ENCODE results near the gene RAB9A.
"Not testable (repeated sequence)": the region's sequence is repeated elsewhere in the genome, so short reads cannot be mapped to it uniquely, and the experiment has no call there.

The RAB9A gene, protein sequence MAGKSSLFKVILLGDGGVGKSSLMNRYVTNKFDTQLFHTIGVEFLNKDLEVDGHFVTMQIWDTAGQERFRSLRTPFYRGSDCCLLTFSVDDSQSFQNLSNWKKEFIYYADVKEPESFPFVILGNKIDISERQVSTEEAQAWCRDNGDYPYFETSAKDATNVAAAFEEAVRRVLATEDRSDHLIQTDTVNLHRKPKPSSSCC

DNA sequence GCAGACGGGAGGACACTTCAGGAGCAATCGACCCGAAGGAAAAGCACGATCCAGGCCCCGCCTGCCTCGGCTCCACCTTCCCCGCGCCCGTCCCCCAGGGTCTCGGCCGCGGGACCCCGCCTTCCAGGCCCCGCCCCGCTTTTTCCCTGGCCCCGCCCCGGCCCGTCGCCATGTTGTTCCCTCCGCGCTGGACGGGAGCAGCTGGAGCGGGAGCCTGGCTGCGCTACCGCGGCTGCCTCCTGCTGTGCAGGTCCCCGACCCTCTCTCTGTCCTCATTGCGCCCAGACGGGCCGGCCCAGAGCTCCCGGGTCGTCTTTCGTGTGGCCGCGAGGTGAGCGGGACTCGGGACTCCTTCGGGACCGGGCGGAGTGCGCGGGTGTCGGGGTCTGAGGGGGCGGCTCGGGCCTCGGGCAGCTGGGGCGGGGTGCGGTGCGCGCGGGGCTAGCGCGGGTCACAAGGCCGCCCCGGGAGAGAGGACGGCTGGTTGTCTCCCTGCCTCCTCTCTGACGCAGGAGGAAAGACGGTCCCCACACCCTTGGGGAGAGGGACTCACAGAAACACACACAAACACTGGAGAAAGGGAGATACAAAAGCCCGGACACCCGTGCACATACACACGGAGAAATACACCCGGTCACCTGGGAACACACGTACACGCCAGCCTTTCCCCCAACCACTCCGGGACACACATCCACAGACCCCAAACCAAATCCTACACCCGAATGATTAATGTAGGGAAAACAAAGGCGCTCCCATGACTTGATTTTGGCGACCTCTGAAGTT lies at the start of gene RAB9A:
Gene RAB9A, plus strand, starts transcription at position 171 of the 783 bp plus-strand sequence. CDS start 19,619 bp downstream, outside the sequence.
- peak; percentile 78 for DNase-seq (ENCODE audit: low spot score)

- DNase-seq (ENCODE audit: low spot score), result not testable (repeated sequence)
Measured at GRCh38 chrX:13641684-13642083, 47.2 kb upstream of the RAB9A start.

DNA sequence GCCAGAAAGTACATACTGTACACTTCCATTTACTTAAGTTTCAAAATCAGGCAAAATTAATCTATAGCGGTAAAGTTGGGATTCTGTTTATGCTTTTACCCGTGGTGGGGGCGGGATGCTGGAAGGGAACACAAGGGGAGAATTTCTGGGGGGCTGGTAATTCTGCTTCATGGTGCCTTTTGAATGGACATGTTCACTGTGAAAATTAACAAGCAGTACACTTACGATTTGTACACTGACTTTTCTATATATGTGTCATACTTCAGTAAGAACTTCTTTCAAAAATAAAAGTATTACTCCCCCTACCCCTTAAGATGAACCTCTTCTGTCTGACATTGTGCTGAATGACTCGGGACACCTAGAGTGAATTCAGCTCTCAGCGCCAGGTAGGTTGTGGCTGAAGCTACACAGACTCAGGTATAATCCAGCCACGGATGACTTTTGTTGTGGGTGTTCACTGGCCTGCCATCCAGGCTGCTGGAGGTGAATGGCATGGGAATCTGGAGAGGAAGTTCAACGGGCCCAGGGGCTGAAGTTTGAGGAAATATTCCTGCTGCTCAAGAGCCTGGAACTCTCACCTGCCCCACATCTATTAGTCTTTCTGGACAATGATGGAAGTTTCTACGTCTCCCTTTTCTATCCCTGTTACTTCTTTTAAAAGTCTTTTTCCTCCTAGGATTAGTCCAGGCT lies 43.3 kb upstream of the RAB9A start:
- no peak for DNase-seq (ENCODE audit: low spot score)

GRCh38 chrX:13646154-13646549 lies 42.8 kb upstream of the RAB9A start:
- peak; percentile 45 for DNase-seq (ENCODE audit: low spot score)

GRCh38 chrX:13647709-13648212 lies 41.2 kb upstream of the RAB9A start:
- no peak for DNase-seq (ENCODE audit: low spot score)

GRCh38 chrX:13648336-13648735 lies 40.6 kb upstream of the RAB9A start:
- not testable (repeated sequence) for DNase-seq (ENCODE audit: low spot score)

DNA sequence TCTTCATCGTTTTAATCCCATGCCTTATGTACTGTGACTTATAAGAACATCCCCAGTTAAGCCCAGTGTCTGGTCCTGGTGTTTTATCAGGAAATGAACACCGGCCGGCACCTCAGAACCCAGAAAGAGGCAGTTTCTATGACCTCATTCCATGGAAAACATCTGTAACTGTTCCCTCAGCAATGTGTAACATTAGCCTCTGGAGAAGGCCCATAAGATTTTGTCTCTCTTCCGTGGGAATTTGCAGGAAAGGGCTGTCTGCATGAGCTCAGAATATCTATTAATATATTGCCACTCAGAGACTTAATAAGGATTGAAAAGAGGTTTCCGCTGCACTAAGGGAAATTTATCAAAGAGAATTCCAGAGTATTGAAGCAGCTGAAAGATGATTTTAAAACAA lies 39.1 kb upstream of the RAB9A start:
- no peak for DNase-seq (ENCODE audit: low spot score)

- no peak for DNase-seq (ENCODE audit: low spot score)
Measured at GRCh38 chrX:13650318-13650717, 38.6 kb upstream of the RAB9A start.

- DNase-seq (ENCODE audit: low spot score), result no peak
Measured at GRCh38 chrX:13651150-13651549, 37.8 kb upstream of the RAB9A start.

GRCh38 chrX:13652287-13652793 lies 36.6 kb upstream of the RAB9A start:
- no peak for DNase-seq (ENCODE audit: low spot score)

GRCh38 chrX:13652850-13653693 lies 35.9 kb upstream of the RAB9A start, which contains the start of gene TCEANC:
Gene TCEANC (plus strand): TSS chrX:13653141. CDS start chrX:13662509, 9,368 bp downstream.
- peak; percentile 91 for DNase-seq (ENCODE audit: low spot score)

DNA sequence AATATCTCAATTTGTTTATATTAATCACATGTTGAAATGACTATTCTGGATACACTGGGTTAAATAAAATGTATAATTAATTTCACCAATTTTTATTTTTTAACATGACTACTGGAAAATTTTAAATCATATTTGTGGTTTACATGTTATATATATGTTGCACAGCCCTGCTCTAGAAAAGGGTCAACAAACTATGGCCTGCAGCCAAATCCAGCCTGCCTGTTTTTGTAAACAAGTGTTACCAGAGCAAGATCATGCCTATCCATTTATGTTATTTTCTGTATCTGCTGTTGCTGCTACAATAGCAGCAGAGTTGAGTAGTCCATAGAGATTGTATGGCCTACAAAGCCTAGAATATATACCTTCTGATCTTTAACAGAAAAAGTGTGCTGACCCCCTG lies 34.8 kb upstream of the RAB9A start:
- DNase-seq (ENCODE audit: low spot score), result no peak

DNA sequence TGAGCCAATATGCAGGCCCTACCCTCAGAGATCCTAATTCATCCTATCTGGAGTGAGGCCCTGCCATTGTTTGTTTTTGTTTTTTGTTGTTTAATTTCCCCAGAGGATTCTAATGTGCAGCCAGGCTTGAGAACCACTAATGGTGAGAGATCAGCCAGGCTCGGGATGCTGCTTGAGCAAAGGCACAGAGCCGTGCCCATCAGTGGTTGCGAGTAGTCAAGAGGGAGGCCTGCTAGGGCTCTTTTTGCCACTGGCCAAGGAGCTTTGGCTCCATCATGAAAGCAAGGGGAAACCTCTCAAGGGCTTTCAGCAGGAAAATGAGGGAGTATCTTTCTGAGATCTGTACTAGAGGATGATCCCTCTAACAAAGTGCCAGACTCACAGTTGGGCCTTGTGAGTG lies 33.3 kb upstream of the RAB9A start:
- no peak for DNase-seq (ENCODE audit: low spot score)

DNA sequence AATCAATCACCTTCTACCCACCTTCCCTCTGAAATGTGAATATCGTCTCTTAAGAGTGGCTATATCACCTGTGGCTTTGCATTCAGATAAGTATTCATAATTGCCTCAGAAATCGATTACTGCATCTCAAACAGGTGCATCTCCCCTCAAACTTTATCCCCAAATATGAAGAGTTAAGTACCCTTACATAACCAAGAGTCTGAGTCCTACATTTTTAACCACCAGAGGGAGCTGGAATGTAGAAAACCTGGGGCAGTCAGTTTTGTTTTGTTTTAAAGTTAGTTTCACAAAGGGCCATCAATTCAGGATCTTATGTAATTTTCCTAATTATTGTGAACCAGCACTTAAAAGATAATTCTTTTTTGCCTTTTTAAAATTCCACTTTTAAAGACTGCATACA lies 30.3 kb upstream of the RAB9A start:
- peak; percentile 32 for DNase-seq (ENCODE audit: low spot score)

- DNase-seq (ENCODE audit: low spot score), result no peak
Measured at GRCh38 chrX:13659063-13659462, 29.9 kb upstream of the RAB9A start.

GRCh38 chrX:13661735-13662288 lies 27.1 kb upstream of the RAB9A start:
- DNase-seq (ENCODE audit: low spot score), result no peak

DNA sequence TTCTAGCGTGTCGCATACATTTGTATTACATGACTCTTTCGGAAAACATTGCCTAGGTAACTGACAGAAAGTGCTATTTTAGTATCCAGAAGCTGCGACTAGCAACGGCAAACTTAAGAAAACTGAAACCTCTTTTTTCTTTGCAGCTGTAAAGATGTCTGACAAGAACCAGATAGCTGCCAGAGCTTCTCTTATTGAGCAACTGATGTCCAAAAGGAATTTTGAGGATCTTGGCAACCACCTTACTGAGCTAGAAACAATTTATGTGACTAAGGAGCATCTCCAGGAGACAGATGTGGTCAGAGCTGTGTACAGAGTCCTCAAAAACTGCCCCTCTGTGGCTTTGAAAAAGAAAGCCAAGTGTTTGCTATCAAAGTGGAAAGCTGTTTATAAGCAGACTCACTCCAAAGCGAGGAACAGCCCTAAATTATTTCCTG lies 26.6 kb upstream of the RAB9A start:
- no peak for DNase-seq (ENCODE audit: low spot score)

GRCh38 chrX:13664020-13664419 lies 24.9 kb upstream of the RAB9A start:
- DNase-seq (ENCODE audit: low spot score), result no peak

- DNase-seq (ENCODE audit: low spot score), result peak; percentile 66
Measured at GRCh38 chrX:13666836-13667235, 22.1 kb upstream of the RAB9A start.

GRCh38 chrX:13667919-13668318 lies 21.0 kb upstream of the RAB9A start:
- no peak for DNase-seq (ENCODE audit: low spot score)

GRCh38 chrX:13669246-13669737 lies 19.6 kb upstream of the RAB9A start:
- DNase-seq (ENCODE audit: low spot score), result no peak
